ENCODE measurements around the gene NPTN. TPM values are rescaled to one million over a fixed set of nuclear protein-coding genes. Genes with fewer than 3 reads are reported as not detected.

Gene NPTN
- total RNA-seq, 2 experiments from 2014 or later: 41.4 to 50.6 TPM

DNA sequence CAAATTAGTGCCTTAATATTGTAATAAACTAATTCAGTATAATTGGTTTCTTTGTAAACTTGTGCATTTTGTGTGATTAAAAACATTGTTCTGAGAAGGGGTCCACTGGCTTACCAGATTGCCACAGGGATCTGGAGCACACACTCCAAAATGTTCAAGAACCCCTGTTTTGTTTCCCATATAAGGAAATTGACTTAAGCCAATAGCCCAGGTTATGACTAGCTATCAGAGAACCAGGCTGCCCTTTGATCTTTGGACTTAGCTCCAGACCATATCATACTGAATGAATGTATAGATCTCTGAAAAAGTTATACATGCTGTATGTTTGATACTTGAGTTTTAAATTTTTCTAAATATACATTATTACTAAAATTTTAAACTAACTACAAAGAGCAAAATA, 91.7 kb downstream of the NPTN start:
- ChIA-PET CTCF (interaction anchor here (0.6 kb wide), 1 partner anchor 658 kb away, joined by 3 read pairs; no protein-coding TSS in a partner anchor), POLR2A (no interaction called here)
- DNase-seq: no peak
- no peak overlapping the region for H3K27ac Mint-ChIP-seq
- no peaks in the 10 kb centered on the region for H3K9me3 Mint-ChIP-seq
- H3K27me3 Mint-ChIP-seq: peaks cover 5% of the 10 kb centered on the region
- H3K4me3 Mint-ChIP-seq: no peak overlapping the region
- no peaks in the 10 kb centered on the region for H3K36me3 Mint-ChIP-seq (ENCODE audit: low read depth)
- H3K4me1 Mint-ChIP-seq: no peaks in the 10 kb centered on the region

DNA sequence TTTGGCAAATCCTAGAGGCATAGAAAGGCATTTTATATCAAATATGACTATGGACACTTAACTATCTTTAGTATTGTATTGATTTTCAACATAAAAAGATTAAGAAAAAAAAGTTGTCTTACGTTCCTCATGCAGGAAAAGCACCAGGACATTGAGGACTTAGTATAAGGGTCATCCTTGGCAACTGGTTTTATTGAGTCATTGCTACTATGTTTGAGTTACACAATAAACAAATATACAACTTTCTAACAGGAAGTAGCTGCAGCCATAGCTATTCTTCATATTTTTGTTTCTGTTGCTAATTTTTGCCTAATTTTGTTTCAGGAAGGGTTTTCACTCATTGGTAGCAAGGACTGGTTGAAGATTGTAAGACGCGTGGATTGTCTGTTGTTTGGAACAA, 93.0 kb downstream of the NPTN start:
- Mint-ChIP-seq H3K4me1 (no peaks in the 10 kb centered on the region), H3K9me3 (no peaks in the 10 kb centered on the region), H3K4me3 (no peak overlapping the region), H3K27me3 (peaks cover 6% of the 10 kb centered on the region), H3K27ac (no peak overlapping the region), H3K36me3 (ENCODE audit: low read depth) (no peaks in the 10 kb centered on the region)
- CTCF ChIA-PET: no interaction called here
- DNase-seq: no peak
- POLR2A ChIA-PET: no interaction called here

DNA sequence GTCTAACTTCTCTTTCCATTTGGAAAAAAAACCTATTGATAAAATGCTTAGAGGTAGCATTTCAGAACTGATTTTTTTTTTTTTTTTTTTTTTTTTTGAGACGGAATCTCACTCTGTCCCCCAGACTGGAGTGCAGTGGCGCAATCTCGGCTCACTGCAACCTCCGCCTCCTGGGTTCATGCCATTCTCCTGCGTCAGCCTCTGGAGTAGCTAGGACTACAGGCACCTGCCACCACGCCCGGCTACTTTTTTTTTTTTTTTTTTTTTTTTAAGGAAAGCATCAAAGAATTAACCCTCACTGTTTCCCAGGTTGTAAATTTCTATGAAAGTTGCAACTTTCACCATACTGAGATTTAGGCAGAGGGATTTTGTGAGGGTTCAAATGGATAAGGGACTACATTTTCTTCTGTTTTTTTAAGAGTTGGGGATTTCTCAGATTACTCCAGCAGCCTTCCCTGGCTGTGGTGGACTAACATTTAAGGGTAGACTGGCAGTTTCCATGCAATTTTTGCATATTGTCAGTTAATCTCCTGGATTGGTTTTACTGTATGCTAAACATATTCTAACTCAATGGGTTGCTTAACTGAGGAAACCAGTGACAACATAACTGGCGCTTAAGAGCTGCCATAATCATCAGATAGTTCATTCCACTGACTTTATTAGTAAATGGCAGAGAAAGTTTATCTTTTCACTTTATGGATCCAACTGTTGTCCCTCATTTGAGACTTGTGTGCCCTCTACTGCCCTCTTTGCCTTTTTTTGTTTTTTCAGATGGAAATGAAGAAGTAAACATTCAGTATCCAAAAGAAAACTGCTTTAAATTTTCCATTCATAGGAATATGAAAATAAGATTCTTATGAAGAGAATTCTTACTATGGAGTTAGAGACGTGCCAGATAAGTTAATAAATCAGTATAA, 93.7 kb downstream of the NPTN start:
- Mint-ChIP-seq H3K27ac (no peak overlapping the region), H3K4me1 (no peaks in the 10 kb centered on the region), H3K4me3 (no peak overlapping the region), H3K27me3 (peaks cover 7% of the 10 kb centered on the region), H3K36me3 (ENCODE audit: low read depth) (no peaks in the 10 kb centered on the region), H3K9me3 (no peaks in the 10 kb centered on the region)
- POLR2A ChIA-PET: no interaction called here
- CTCF ChIA-PET: no interaction called here
- no peak for DNase-seq

DNA sequence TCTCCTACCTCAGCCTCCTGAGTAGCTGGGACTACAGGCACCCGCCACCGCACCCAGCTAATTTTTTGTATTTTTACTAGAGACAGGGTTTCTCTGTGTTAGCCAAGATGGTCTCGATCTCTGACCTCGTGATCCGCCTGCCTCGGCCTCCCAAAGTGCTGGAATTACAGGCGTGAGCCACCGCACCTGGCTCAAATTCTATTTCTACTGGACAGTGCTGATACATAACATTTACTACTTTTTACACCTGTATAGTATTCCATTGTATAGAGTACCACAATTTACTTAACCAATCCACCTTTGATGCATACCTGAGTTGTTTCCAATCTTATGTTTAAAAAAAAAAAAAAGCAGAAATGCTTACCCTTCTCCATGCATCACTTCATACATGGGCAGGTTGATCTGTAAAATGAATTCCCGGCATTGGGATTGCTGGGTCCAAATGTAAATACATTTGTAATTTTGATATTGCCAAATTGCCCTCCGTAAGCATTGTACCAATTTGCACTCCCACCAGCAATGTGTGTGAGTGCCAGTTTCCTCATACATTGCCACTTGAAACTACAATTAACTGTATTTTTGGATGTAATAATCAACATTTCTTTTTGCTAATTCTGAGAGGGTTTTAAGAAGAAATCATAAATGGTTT, 94.5 kb downstream of the NPTN start:
- no peaks in the 10 kb centered on the region for H3K4me1 Mint-ChIP-seq
- no peak for DNase-seq
- H3K27ac Mint-ChIP-seq: no peak overlapping the region
- H3K4me3 Mint-ChIP-seq: no peak overlapping the region
- CTCF ChIA-PET: no interaction called here
- POLR2A ChIA-PET: no interaction called here
- no peaks in the 10 kb centered on the region for H3K9me3 Mint-ChIP-seq
- peaks cover 7% of the 10 kb centered on the region for H3K27me3 Mint-ChIP-seq
- H3K36me3 Mint-ChIP-seq (ENCODE audit: low read depth): no peaks in the 10 kb centered on the region

DNA sequence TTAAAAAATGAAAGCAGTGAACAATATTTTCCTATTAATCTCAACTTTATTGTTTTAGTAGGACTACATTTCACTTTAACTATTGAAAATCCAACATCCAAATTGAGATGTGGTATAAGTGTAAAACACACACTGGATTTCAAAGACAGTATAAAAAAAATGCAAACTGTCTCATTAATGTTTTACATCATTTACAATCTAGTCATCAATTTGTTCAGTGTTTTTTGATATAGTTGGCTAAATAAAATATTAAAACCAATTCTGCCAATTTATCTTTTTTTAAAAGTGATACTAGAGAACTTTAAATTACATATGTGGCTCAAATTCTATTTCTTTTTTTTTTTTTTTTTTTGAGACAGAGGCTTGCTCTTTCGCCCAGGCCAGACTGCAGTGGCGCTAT, 95.1 kb downstream of the NPTN start:
- H3K27ac Mint-ChIP-seq: no peak overlapping the region
- ChIA-PET POLR2A (no interaction called here), CTCF (no interaction called here)
- no peaks in the 10 kb centered on the region for H3K4me1 Mint-ChIP-seq
- no peak overlapping the region for H3K4me3 Mint-ChIP-seq
- H3K27me3 Mint-ChIP-seq: peaks cover 7% of the 10 kb centered on the region
- no peak for DNase-seq
- H3K36me3 Mint-ChIP-seq (ENCODE audit: low read depth): no peaks in the 10 kb centered on the region
- H3K9me3 Mint-ChIP-seq: no peaks in the 10 kb centered on the region

DNA sequence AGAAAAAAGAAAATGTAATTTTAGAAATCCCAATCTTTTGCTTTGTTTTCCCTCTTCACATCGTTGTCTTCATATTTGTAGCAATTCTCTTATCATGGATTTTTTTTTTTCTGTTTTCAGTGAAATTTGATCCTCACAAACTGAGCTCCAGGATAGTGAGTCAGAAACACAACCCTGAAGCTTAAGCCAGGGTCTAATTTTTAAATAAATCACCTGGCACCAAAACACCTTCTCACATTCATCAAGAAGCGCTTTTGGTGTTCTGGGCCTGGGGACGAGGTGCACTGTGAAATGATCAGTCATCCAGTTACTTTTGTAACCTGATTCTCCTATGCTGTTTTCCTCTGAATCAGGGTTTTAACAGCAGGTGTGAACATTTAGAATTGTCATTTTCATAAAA, 102.5 kb downstream of the NPTN start:
- Mint-ChIP-seq H3K4me1 (no peaks in the 10 kb centered on the region), H3K9me3 (no peaks in the 10 kb centered on the region), H3K36me3 (ENCODE audit: low read depth) (no peaks in the 10 kb centered on the region), H3K27me3 (peaks cover 12% of the 10 kb centered on the region), H3K27ac (no peak overlapping the region), H3K4me3 (no peak overlapping the region)
- DNase-seq: no peak
- ChIA-PET CTCF (interaction anchor here (0.6 kb wide), 1 partner anchor 32 kb away, joined by 3 read pairs; no protein-coding TSS in a partner anchor), POLR2A (no interaction called here)

DNA sequence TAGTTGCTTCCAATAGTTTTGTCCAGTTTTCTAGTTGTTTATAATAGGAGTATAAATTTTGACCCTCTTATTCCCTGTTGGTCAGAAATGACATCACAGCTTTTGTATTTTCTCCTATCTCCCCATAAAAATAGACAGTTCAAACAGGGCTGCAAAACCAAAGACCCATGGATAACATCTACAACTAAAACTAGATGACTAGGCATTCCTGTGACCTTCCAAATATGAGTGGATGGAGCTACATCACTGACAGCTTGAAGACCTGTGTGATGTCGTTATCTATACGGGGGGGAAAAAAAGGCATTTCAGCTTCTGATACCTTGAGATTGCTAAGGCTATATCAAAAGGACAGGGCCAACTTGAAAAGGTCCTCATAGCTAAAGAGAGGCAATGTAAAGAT, 105.6 kb downstream of the NPTN start:
- Mint-ChIP-seq H3K4me3 (no peak overlapping the region), H3K36me3 (ENCODE audit: low read depth) (no peaks in the 10 kb centered on the region), H3K27me3 (peaks cover 16% of the 10 kb centered on the region), H3K4me1 (no peaks in the 10 kb centered on the region), H3K27ac (no peak overlapping the region), H3K9me3 (no peaks in the 10 kb centered on the region)
- DNase-seq: no peak
- POLR2A ChIA-PET: interaction anchor here (0.7 kb wide), 1 partner anchor 107 kb away, joined by 5 read pairs; no protein-coding TSS in a partner anchor
- CTCF ChIA-PET: interaction anchor here (0.8 kb wide), 1 partner anchor 8 kb away, joined by 3 read pairs; no protein-coding TSS in a partner anchor

DNA sequence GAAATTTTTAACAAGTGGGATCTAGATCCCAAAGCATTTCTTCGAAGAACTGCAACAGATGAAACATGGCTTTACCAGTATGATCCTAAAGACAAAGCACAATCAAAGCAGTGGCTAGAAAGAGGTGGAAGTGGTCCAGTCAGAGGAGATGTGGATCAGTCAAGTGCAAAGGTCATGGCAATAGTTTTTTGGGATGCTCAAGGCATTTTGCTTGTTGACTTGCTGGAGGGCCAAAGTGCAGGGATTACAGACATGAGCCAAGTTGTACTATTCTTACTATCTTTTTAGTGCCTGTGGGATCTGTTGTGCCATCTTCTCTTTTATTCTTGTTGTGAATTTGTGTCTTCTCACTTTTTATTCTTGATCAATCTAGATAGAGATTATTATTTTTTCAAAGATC, 108.3 kb downstream of the NPTN start:
- POLR2A ChIA-PET: no interaction called here
- no peaks in the 10 kb centered on the region for H3K9me3 Mint-ChIP-seq

DNA sequence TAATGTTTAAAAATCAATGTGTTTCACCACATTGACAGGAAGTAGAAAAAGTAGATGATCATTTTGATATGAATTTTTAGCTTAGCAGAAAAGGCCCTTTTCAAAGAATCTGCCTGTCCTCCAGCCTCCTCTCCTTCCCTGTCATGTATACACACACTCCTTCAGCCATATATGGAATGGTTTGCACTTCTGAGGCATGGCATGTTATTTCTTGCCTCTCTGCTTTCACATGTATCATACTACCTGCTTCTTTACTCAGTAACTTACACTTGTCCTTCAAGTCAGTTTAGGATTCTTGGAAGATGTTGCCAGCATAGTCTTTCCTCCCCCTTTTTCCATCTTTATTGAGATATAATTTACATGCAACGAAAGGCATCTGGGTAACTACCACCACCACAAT, 111.2 kb downstream of the NPTN start:
- Mint-ChIP-seq H3K4me3 (no peak overlapping the region), H3K9me3 (no peaks in the 10 kb centered on the region), H3K27ac (no peak overlapping the region), H3K36me3 (ENCODE audit: low read depth) (no peaks in the 10 kb centered on the region), H3K4me1 (peaks cover 11% of the 10 kb centered on the region), H3K27me3 (peaks cover 16% of the 10 kb centered on the region)
- ChIA-PET CTCF (no interaction called here), POLR2A (no interaction called here)
- no peak for DNase-seq

More for the DNA sequence above, 108.3 kb downstream of the NPTN start:
- no peaks in the 10 kb centered on the region for H3K36me3 Mint-ChIP-seq (ENCODE audit: low read depth)
- CTCF ChIA-PET: no interaction called here
- H3K27ac Mint-ChIP-seq: no peak overlapping the region
- H3K27me3 Mint-ChIP-seq: peaks cover 18% of the 10 kb centered on the region
- H3K4me3 Mint-ChIP-seq: no peak overlapping the region
- no peaks in the 10 kb centered on the region for H3K4me1 Mint-ChIP-seq
- no peak for DNase-seq

DNA sequence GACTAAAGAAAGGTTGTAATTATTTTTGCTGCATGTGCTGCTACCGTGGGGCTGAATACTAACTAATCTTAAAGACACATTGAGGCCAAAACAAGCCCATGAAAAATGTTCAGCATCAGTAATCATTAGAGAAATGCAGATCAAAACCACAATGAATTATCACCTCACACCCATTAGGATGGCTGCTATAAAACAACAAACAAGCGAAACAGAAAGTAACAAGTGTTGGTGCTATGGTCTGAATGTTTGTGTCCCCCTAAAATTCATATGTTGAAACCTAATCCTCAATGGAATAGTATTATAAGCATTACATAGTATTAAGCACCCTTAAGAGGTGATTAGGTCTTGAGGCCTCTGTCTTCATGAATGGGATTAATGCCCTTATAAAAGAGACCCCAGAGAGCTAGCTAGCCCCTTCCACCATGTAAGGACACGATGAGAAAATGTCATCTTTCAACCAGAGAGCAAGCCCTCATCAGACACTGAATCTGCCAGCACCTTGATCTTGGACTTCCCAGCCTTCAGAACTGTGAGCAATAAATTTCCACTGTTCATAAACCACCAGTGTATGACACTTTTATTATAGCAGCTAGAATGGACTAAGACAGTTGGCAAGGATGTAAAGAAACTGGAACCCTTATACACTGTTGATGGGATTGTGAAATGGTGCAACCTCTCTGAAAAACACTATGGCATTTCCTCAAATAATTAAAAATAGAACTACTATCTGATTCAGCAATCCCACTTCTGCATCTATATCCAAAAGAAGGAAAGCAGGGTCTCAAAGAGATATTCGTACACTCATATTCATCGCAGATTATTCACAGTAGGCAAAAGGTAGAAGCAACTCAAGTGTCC, 114.1 kb downstream of the NPTN start:
- ChIA-PET POLR2A (no interaction called here), CTCF (interaction anchor here (1.0 kb wide), 1 partner anchor 8 kb away, joined by 3 read pairs; no protein-coding TSS in a partner anchor)
- no peak for DNase-seq
- Mint-ChIP-seq H3K4me1 (peaks cover 13% of the 10 kb centered on the region), H3K36me3 (ENCODE audit: low read depth) (no peaks in the 10 kb centered on the region), H3K27me3 (peaks cover 6% of the 10 kb centered on the region), H3K4me3 (no peak overlapping the region), H3K27ac (no peak overlapping the region), H3K9me3 (no peaks in the 10 kb centered on the region)

DNA sequence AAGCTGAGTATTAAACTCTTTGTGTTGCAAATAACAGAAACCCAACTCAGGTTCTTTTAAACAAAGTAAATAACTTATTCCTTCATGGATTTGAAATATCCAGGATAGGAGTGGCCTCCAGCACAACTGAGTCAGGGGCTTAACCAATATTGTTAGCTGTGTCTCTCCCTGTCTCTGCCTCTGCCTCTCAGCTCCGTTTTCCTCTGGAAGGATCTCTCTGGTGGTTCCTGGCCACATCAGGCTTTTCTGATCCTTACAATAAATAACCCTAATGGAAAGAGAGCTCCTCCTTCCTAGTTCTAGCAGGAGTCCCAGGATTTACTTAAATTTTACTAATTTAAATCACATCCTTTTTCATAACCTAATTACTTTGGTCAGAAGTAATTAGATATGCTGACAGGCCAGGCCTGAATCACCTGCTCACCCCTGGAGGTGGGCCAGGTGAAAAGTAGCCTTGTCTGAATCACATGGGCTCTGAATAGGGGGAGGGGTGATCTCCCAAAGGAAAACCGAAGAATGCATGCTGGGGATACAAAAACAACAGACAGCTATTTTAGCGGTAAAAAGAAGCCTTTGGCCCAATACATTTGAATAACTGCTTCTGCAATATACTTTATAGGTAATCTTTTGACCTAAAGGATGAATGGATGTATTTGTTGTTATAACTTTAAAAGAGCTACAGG, 114.9 kb downstream of the NPTN start:
- Mint-ChIP-seq H3K9me3 (no peaks in the 10 kb centered on the region), H3K27ac (no peak overlapping the region), H3K4me1 (peaks cover 13% of the 10 kb centered on the region), H3K27me3 (peaks cover 4% of the 10 kb centered on the region), H3K4me3 (no peak overlapping the region), H3K36me3 (ENCODE audit: low read depth) (no peaks in the 10 kb centered on the region)
- ChIA-PET CTCF (interaction anchor here (0.6 kb wide), 1 partner anchor 1989 kb away, joined by 3 read pairs; no protein-coding TSS in a partner anchor), POLR2A (no interaction called here)
- no peak for DNase-seq

DNA sequence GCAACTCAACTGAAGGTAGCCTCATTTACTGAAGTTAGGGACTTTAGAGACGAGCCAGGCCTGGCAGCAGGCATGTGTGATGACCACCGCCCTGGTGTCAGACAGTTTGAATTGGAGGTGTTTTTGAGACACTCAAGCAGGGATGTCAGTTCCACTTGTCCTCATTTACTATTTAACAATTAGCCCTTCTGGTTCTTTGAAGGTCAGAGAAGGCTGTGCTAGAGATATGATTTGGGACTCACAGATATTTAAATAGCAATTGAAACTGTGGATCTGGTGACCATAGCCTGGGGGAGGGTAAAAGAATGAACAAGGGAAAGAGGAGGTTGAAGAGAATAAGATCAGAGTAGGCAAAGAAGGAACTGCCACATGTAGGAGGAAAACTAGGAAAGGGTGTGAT, 115.6 kb downstream of the NPTN start:
- H3K27ac Mint-ChIP-seq: no peak overlapping the region
- H3K4me1 Mint-ChIP-seq: peaks cover 13% of the 10 kb centered on the region
- no peaks in the 10 kb centered on the region for H3K9me3 Mint-ChIP-seq
- no peak for DNase-seq
- no peak overlapping the region for H3K4me3 Mint-ChIP-seq
- H3K27me3 Mint-ChIP-seq: peaks cover 4% of the 10 kb centered on the region
- ChIA-PET POLR2A (no interaction called here), CTCF (interaction anchor here (0.6 kb wide), 1 partner anchor 1989 kb away, joined by 3 read pairs; no protein-coding TSS in a partner anchor)
- H3K36me3 Mint-ChIP-seq (ENCODE audit: low read depth): no peaks in the 10 kb centered on the region
